Breast epithelium (tissue), 4 donors: ENCODE results near the gene VAPB. TPM values are rescaled to one million over a fixed set of nuclear protein-coding genes. Genes with fewer than 3 reads are reported as not detected.

Source experiments
- DNase-seq, 2 donors: peaks; one replicate each; pipeline ENCODE4 v3.0.0-alpha.2; 2019; ENCODE audit warnings: low spot score in 2 of 2
- H3K27ac ChIP-seq, 2 donors: fragments of 200-600 bp; sonication (generic) in 1 of 2; one replicate each; pipeline ENCODE4 v1.5.1; 2016 to 2019; ENCODE audit warnings: mild to moderate bottlenecking in 1 of 2
- H3K27me3 ChIP-seq, 2 donors: fragments of 200-600 bp; sonication (generic) in 1 of 2; one replicate each; pipeline versions ENCODE4 v1.5.1 to v1.6.0; 2017 to 2019; ENCODE audit warnings: control low read depth in 1 of 2, mild to moderate bottlenecking in 1 of 2
- H3K36me3 ChIP-seq: fragments of 200-600 bp; one replicate; pipeline ENCODE4 v1.5.1; 2019
- H3K4me1 ChIP-seq, 2 donors: fragments of 200-600 bp; sonication (generic); one replicate each; pipeline ENCODE4 v1.5.1; 2016 to 2019; ENCODE audit warnings: control low read depth in 1 of 2
- H3K4me3 ChIP-seq, 3 donors: fragments of 200-600 bp; sonication (generic); 1 replicate in 2 of 3; 2 replicates in 1 of 3; pipeline ENCODE4 v1.5.1; 2016 to 2019; ENCODE audit warnings: mild to moderate bottlenecking in 3 of 3, moderate library complexity in 2 of 3
- H3K9me3 ChIP-seq, 2 donors: fragments of 200-600 bp; sonication (generic) in 1 of 2; one replicate each; pipeline ENCODE4 v1.5.1; 2016 to 2019; ENCODE audit warnings: control low read depth in 1 of 2
- POLR2A ChIP-seq: fragments of 450-650 bp; IDR thresholded peaks from one replicate; pipeline ENCODE4 v1.6.1; 2016; ENCODE audit warnings: antibody characterized with exemption, mild to moderate bottlenecking, moderate library complexity
- POLR2AphosphoS5 ChIP-seq, 3 donors: sonication (generic); formaldehyde crosslinking; IDR thresholded peaks; one replicate each; pipeline ENCODE4 v1.6.1; 2017; ENCODE audit warnings: antibody characterized with exemption in 3 of 3
- intact Hi-C: fragments of 100-400 bp; cut with DNase I; formaldehyde crosslinking; loops from one replicate; pipeline ENCODE4 v1.15.1; 2023; ENCODE audit warnings: low total_unique reads
- total RNA-seq, 3 donors: library from RNA; depleted of rRNA; stranded (reverse); fragments of >200 nt; gene quantifications; one replicate each; pipeline ENCODE4 v1.1.0, GENCODE V29; 2016
- TF ChIP-seq, protein P1 (sequence below), 3 donors: fragments of 450-650 bp; IDR thresholded peaks; one replicate each; pipeline ENCODE4 v1.5.1; 2016 to 2017; ENCODE audit warnings: antibody characterized with exemption in 3 of 3, mild to moderate bottlenecking in 3 of 3, moderate library complexity in 3 of 3

VAPB gene
- total RNA-seq, 3 donors from 2014 or later = 18.6 to 18.9 (median 18.7) TPM

DNA sequence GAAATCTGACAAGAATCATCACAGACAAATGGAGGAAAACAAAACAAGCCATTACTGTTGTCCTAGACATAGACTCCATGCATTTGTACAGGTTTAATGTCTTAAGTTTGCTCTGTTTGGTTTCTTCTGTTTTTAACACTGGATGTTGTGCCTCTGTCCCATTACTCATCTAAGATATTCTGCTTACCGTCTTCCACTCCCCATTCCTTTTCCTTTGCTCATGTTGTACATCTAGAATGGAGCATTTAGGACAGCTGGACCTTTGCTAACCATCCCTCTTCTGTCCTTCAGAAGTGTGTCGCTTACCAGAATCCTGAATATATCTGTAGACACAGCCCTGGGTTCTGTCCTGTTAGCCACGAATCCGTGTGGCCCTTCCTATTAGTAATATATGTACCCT is 44.3 kb upstream of the VAPB start:
- no peak overlapping the region for H3K4me3 ChIP-seq
- DNase-seq = no peak
- TF ChIP-seq, protein P1, sequence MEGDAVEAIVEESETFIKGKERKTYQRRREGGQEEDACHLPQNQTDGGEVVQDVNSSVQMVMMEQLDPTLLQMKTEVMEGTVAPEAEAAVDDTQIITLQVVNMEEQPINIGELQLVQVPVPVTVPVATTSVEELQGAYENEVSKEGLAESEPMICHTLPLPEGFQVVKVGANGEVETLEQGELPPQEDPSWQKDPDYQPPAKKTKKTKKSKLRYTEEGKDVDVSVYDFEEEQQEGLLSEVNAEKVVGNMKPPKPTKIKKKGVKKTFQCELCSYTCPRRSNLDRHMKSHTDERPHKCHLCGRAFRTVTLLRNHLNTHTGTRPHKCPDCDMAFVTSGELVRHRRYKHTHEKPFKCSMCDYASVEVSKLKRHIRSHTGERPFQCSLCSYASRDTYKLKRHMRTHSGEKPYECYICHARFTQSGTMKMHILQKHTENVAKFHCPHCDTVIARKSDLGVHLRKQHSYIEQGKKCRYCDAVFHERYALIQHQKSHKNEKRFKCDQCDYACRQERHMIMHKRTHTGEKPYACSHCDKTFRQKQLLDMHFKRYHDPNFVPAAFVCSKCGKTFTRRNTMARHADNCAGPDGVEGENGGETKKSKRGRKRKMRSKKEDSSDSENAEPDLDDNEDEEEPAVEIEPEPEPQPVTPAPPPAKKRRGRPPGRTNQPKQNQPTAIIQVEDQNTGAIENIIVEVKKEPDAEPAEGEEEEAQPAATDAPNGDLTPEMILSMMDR (IDR thresholded peaks at IDR 0.05) = no peak
- TF ChIP-seq POLR2A = no peak
- no peaks in the 10 kb centered on the region for H3K4me1 ChIP-seq
- H3K9me3 ChIP-seq = no peaks in the 10 kb centered on the region
- peaks cover 13% of the 10 kb centered on the region for H3K36me3 ChIP-seq
- intact Hi-C loops = no loop called here
- H3K27me3 ChIP-seq = no peaks in the 10 kb centered on the region
- H3K27ac ChIP-seq = no peak overlapping the region

DNA sequence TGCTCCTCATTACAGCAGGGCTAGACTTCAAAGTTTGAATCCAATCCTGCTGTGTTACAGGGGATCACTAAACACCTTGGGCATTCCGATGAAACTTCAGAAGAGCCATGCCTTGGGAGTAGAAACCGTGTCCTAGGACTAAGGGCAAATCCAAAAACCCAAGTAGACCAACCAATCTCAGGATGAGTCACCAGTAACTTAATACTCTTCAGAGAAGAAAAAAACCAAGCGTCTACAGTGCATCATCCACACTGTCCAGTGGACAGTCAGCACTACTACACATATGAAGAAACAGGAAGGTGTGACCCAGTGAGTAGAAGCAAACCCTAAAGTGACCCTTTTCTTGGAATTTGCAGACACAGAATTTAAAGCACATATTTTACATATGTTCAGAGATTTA is 39.5 kb upstream of the VAPB start:
- Histone ChIP-seq H3K27me3 (no peaks in the 10 kb centered on the region), H3K4me1 (no peaks in the 10 kb centered on the region), H3K4me3 (no peak overlapping the region), H3K36me3 (peaks cover 9% of the 10 kb centered on the region), H3K9me3 (no peaks in the 10 kb centered on the region), H3K27ac (no peak overlapping the region)
- TF ChIP-seq POLR2A = no peak
- TF ChIP-seq, protein P1 (IDR thresholded peaks at IDR 0.05) = no peak
- no peak for TF ChIP-seq POLR2AphosphoS5 (IDR thresholded peaks at IDR 0.05)
- DNase-seq = no peak
- intact Hi-C loops = no loop called here

DNA sequence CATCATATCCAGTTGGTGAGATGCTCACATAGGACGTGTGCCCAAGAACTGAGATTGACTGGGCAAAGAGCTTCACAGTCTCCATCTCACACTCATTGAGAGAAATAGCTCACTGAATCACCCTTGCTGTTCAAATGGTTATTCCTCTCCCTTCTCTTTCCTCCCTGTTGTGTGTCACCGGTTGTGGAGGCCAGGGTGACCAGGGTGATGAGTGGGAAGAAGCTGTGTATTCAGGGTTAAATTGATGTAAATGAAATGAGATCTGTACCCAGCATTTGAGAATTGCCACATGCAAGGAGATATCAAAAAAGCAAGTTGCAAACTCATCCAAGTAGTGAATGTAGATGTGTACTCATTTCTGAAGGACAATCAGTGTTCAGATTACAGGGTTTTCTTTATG is 36.6 kb upstream of the VAPB start:
- no peak for DNase-seq
- Histone ChIP-seq H3K9me3 (no peaks in the 10 kb centered on the region), H3K27ac (no peak overlapping the region), H3K4me1 (no peaks in the 10 kb centered on the region), H3K4me3 (no peak overlapping the region), H3K27me3 (no peaks in the 10 kb centered on the region), H3K36me3 (no peaks in the 10 kb centered on the region)
- intact Hi-C loops = no loop called here
- TF ChIP-seq POLR2AphosphoS5 (IDR thresholded peaks at IDR 0.05) (no peak), POLR2A (no peak)
- TF ChIP-seq, protein P1 (IDR thresholded peaks at IDR 0.05) = no peak

DNA sequence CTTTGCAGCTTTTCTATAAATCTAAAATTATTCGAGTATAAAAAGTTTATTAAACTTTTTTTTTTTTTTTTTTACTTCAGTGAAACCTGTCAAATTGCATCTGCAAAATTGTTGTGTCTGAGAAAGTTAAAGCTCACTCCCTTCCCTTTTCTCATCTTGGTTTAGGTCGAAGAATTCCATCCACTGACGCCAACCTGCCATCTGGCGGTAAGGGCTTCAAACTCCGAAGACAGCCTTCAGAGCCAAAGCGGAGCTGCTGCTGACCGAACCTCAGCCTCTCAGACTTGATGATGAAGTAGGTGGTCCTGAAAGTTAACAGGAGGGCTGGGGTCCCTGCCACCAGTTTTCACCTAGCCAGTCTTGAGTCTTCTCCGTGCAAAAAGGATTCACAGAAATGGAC is 29.6 kb upstream of the VAPB start:
- Histone ChIP-seq H3K27me3 (no peaks in the 10 kb centered on the region), H3K36me3 (no peaks in the 10 kb centered on the region), H3K27ac (no peak overlapping the region), H3K9me3 (no peaks in the 10 kb centered on the region), H3K4me1 (no peaks in the 10 kb centered on the region), H3K4me3 (no peak overlapping the region)
- intact Hi-C loops = no loop called here
- no peak for TF ChIP-seq POLR2A
- TF ChIP-seq POLR2AphosphoS5 (IDR thresholded peaks at IDR 0.05) = no peak
- TF ChIP-seq, protein P1 (IDR thresholded peaks at IDR 0.05) = no peak
- no peak for DNase-seq

DNA sequence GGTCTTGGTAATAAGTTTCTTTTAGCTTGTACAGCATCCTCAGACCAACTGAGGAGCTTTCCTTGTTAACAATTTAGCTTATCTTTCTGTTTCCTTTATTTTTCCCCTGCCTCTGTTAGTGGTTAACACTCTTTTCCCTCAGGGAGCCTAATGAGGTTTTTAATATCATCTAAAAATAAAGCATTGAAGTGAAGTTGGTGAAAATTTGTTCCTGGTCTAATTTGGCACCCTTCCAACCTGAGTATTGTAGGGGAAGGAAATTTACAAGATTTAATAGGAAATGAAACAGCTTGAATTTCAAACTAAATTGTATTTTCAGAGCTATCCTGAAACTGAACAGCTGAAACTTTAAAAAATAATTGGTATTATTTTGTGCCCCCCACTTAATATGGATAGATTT is 28.1 kb upstream of the VAPB start:
- H3K36me3 ChIP-seq = no peaks in the 10 kb centered on the region
- no peak for DNase-seq
- no peaks in the 10 kb centered on the region for H3K4me1 ChIP-seq
- no peak overlapping the region for H3K4me3 ChIP-seq
- intact Hi-C loops = no loop called here
- no peak overlapping the region for H3K27ac ChIP-seq
- H3K9me3 ChIP-seq = no peaks in the 10 kb centered on the region
- H3K27me3 ChIP-seq = no peaks in the 10 kb centered on the region
- TF ChIP-seq, protein P1 (IDR thresholded peaks at IDR 0.05) = no peak
- TF ChIP-seq POLR2AphosphoS5 (IDR thresholded peaks at IDR 0.05) (no peak), POLR2A (no peak)
